Thymus (tissue), 11 donors: Measurements from ENCODE around the gene SERTM2. TPM values are rescaled to one million over a fixed set of nuclear protein-coding genes. Genes with fewer than 3 reads are reported as not detected.

Experiments used
- DNase-seq, 9 donors: peaks; one replicate each; pipeline ENCODE4 v3.0.0-alpha.2; 2013; ENCODE audit warnings: low spot score in 9 of 9, low read depth in 6 of 9, missing footprints in 1 of 9
- H3K27ac ChIP-seq, 2 donors: one replicate each; pipeline ENCODE4 v1.5.1; 2013; ENCODE audit warnings: control low read depth in 1 of 2, low read depth in 1 of 2, low read length in 1 of 2, mild to moderate bottlenecking in 1 of 2, moderate library complexity in 1 of 2
- H3K27me3 ChIP-seq, 2 donors: one replicate each; pipeline ENCODE4 v1.5.1; 2013; ENCODE audit warnings: low read length in 1 of 2; ENCODE audit not compliant: control insufficient read depth in 2 of 2, insufficient read depth in 1 of 2
- H3K36me3 ChIP-seq, 2 donors: one replicate each; pipeline ENCODE4 v1.5.1; 2013; ENCODE audit warnings: low read length in 1 of 2, mild to moderate bottlenecking in 1 of 2, moderate library complexity in 1 of 2; ENCODE audit not compliant: control insufficient read depth in 2 of 2, insufficient read depth in 2 of 2
- H3K4me1 ChIP-seq, 2 donors: one replicate each; pipeline ENCODE4 v1.5.1; 2013; ENCODE audit warnings: low read length in 2 of 2; ENCODE audit not compliant: control insufficient read depth in 2 of 2, insufficient read depth in 2 of 2
- H3K4me3 ChIP-seq, 2 donors: one replicate each; pipeline ENCODE4 v1.5.1; 2013; ENCODE audit warnings: low read length in 2 of 2, control low read depth in 1 of 2, mild to moderate bottlenecking in 1 of 2
- H3K9me3 ChIP-seq, 2 donors: one replicate each; pipeline ENCODE4 v1.5.1; 2013; ENCODE audit warnings: low read length in 1 of 2, mild to moderate bottlenecking in 1 of 2; ENCODE audit not compliant: control insufficient read depth in 2 of 2, insufficient read depth in 1 of 2
- WGBS: extraction: QIAGEN DNeasy Blood & Tissue Kit; methylation state at CpG from one replicate; pipeline ENCODE4 v1.1.7; 2013; 5-methylcytosine and 5-hydroxymethylcytosine counted together
- polyA plus RNA-seq: library from polyadenylated mRNA; stranded (reverse); fragments of 200-250 nt; gene quantifications from one replicate; pipeline ENCODE4 v1.2.3, GENCODE V29; 2013
- total RNA-seq: library from RNA; stranded (reverse); fragments of 120-200 nt; gene quantifications from one replicate; pipeline ENCODE4 v1.2.4, GENCODE V29; 2013
- donor health status: healthy.

The SERTM2 gene
- total and polyA plus RNA-seq, 2 donors = 0.02 to 0.14 TPM

- DNase-seq = no peak
- H3K4me1 ChIP-seq = no peaks in the 10 kb centered on the region
- no peaks in the 10 kb centered on the region for H3K27me3 ChIP-seq
- no peak overlapping the region for H3K4me3 ChIP-seq
- no peak overlapping the region for H3K27ac ChIP-seq
- no peaks in the 10 kb centered on the region for H3K9me3 ChIP-seq
- 86% methylated on average over 3 of the region's 3 CpGs for WGBS
- no peaks in the 10 kb centered on the region for H3K36me3 ChIP-seq
These were observed 12.8 kb upstream of the SERTM2 start for GRCh38 chrX:111498538-111499103.

- Histone ChIP-seq H3K27me3 (no peaks in the 10 kb centered on the region), H3K9me3 (no peaks in the 10 kb centered on the region), H3K4me3 (no peak overlapping the region), H3K4me1 (no peaks in the 10 kb centered on the region), H3K36me3 (no peaks in the 10 kb centered on the region), H3K27ac (no peak overlapping the region)
- no peak for DNase-seq
- WGBS = 37% methylated on average over 2 of the region's 2 CpGs
These were observed 7.9 kb upstream of the SERTM2 start for GRCh38 chrX:111503485-111503993.

GRCh38 chrX:111504941-111505340, 6.5 kb upstream of the SERTM2 start:
- DNase-seq = no peak
- Histone ChIP-seq H3K27ac (no peak overlapping the region), H3K4me3 (no peak overlapping the region), H3K27me3 (no peaks in the 10 kb centered on the region), H3K4me1 (no peaks in the 10 kb centered on the region), H3K9me3 (no peaks in the 10 kb centered on the region), H3K36me3 (no peaks in the 10 kb centered on the region)
- 39% methylated on average over 6 of the region's 6 CpGs for WGBS

GRCh38 chrX:111505783-111506182, 5.7 kb upstream of the SERTM2 start:
- Histone ChIP-seq H3K36me3 (no peaks in the 10 kb centered on the region), H3K9me3 (no peaks in the 10 kb centered on the region), H3K27ac (no peak overlapping the region), H3K27me3 (no peaks in the 10 kb centered on the region), H3K4me1 (no peaks in the 10 kb centered on the region), H3K4me3 (no peak overlapping the region)
- WGBS = 99% methylated on average over 2 of the region's 2 CpGs
- no peak for DNase-seq

GRCh38 chrX:111506826-111507225, 4.6 kb upstream of the SERTM2 start:
- H3K4me1 ChIP-seq = no peaks in the 10 kb centered on the region
- DNase-seq = no peak
- no peak overlapping the region for H3K4me3 ChIP-seq
- H3K36me3 ChIP-seq = no peaks in the 10 kb centered on the region
- H3K27ac ChIP-seq = no peak overlapping the region
- WGBS = 100% methylated on average over 1 of the region's 1 CpG
- H3K27me3 ChIP-seq = no peaks in the 10 kb centered on the region
- no peaks in the 10 kb centered on the region for H3K9me3 ChIP-seq

- Histone ChIP-seq H3K4me3 (no peak overlapping the region), H3K36me3 (no peaks in the 10 kb centered on the region), H3K27ac (no peak overlapping the region), H3K4me1 (no peaks in the 10 kb centered on the region), H3K27me3 (no peaks in the 10 kb centered on the region), H3K9me3 (no peaks in the 10 kb centered on the region)
- no peak for DNase-seq
These were observed 3.5 kb upstream of the SERTM2 start for GRCh38 chrX:111507933-111508332.

GRCh38 chrX:111515298-111515697, 3.9 kb downstream of the SERTM2 start:
- H3K9me3 ChIP-seq = no peaks in the 10 kb centered on the region
- H3K27ac ChIP-seq = no peak overlapping the region
- no peak for DNase-seq
- no peaks in the 10 kb centered on the region for H3K4me1 ChIP-seq
- H3K27me3 ChIP-seq = no peaks in the 10 kb centered on the region
- H3K36me3 ChIP-seq = no peaks in the 10 kb centered on the region
- H3K4me3 ChIP-seq = no peak overlapping the region

GRCh38 chrX:111518667-111519066, 7.2 kb downstream of the SERTM2 start:
- no peak for DNase-seq
- no peak overlapping the region for H3K27ac ChIP-seq
- H3K4me1 ChIP-seq = no peaks in the 10 kb centered on the region
- 93% methylated on average over 5 of the region's 5 CpGs for WGBS
- H3K27me3 ChIP-seq = no peaks in the 10 kb centered on the region
- H3K4me3 ChIP-seq = no peak overlapping the region
- H3K36me3 ChIP-seq = no peaks in the 10 kb centered on the region
- H3K9me3 ChIP-seq = no peaks in the 10 kb centered on the region

GRCh38 chrX:111519215-111519614, 7.8 kb downstream of the SERTM2 start:
- H3K9me3 ChIP-seq = no peaks in the 10 kb centered on the region
- no peak overlapping the region for H3K27ac ChIP-seq
- no peaks in the 10 kb centered on the region for H3K27me3 ChIP-seq
- H3K36me3 ChIP-seq = no peaks in the 10 kb centered on the region
- H3K4me1 ChIP-seq = no peaks in the 10 kb centered on the region
- WGBS = 5% methylated on average over 2 of the region's 2 CpGs
- peak in 6 of 9 donors; percentile 3 to 61 (median 14) for DNase-seq
- H3K4me3 ChIP-seq = no peak overlapping the region

- Histone ChIP-seq H3K27ac (no peak overlapping the region), H3K9me3 (no peaks in the 10 kb centered on the region), H3K4me3 (no peak overlapping the region), H3K36me3 (no peaks in the 10 kb centered on the region), H3K27me3 (no peaks in the 10 kb centered on the region), H3K4me1 (no peaks in the 10 kb centered on the region)
- DNase-seq = no peak
These were observed 9.1 kb downstream of the SERTM2 start for GRCh38 chrX:111520506-111520905.
